Measurements from ENCODE around the gene OLAH. TPM values are rescaled to one million over a fixed set of nuclear protein-coding genes. Genes with fewer than 3 reads are reported as not detected.

OLAH gene
- total RNA-seq, 1 experiment from 2014 or later = 0.48 TPM

DNA sequence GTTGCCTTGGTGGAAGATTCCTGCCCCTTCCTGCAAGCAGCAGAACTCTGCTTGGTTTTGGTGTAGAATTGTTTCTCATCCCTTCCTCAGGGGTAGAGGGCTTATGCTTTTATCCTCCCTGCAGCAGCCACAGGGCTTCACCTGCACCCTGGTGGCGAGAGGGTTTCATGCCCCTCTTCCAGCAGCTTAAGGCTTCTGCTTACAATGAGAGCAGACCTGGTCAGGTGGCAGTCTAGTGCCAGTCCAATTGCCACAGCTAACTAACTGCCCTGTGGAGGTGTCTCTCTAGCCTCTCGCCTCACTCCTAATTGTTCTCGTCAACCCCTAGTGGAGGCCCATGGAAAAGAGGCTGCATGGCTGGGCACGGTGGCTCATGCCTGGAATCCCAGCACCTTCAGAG lies 25.5 kb downstream of the OLAH start:
- H2BK12ac ChIP-seq (ENCODE audit: insufficient read length, low read depth, low read length) = no peak overlapping the region
- H4K91ac ChIP-seq (ENCODE audit: insufficient read length, low read depth, low read length) = no peak overlapping the region
- H4K20me1 ChIP-seq (ENCODE audit: control insufficient read depth, insufficient read depth, insufficient read length) = no peaks in the 10 kb centered on the region
- Mint-ChIP-seq H3K27me3 (ENCODE audit: low read depth) (peaks cover 5% of the 10 kb centered on the region), H3K9me3 (peaks cover 25 to 29% of the 10 kb centered on the region in 2 experiments), H3K27ac (no peak overlapping the region), H3K36me3 (ENCODE audit: insufficient read depth in 1 of 3, low read depth in 3 of 3) (peaks cover 18 to 32% (median 21%) of the 10 kb centered on the region in 3 experiments), H3K4me1 (no peaks in the 10 kb centered on the region), H3K4me3 (no peak overlapping the region)
- H3K23me2 ChIP-seq (ENCODE audit: insufficient read length, low read depth, low read length, poor library complexity, severe bottlenecking) = no peaks in the 10 kb centered on the region
- H3K4ac ChIP-seq (ENCODE audit: low read depth, low read length) = no peak overlapping the region
- H3K9me3 ChIP-seq (ENCODE audit: control insufficient read depth, low read depth, low read length) = peaks cover 9% of the 10 kb centered on the region
- WGBS (ENCODE audit: extremely low coverage, insufficient read length, low lambda C conversion rate) = no CpG with 5 or more reads among the region's 4 CpGs
- H3K27me3 ChIP-seq (ENCODE audit: insufficient read depth, low read length) = no peaks in the 10 kb centered on the region
- peak; percentile 39; the same call in 2 of the 3 replicates for TF ChIP-seq CTCF (conservative IDR thresholded peaks at IDR 0.05)
- no peak overlapping the region for H3K14ac ChIP-seq (ENCODE audit: insufficient read depth, low read length)
- no peak overlapping the region for H3K23ac ChIP-seq (ENCODE audit: insufficient read length, low read depth, low read length)
- H3K79me1 ChIP-seq (ENCODE audit: insufficient read depth, low read depth, low read length, poor library complexity, severe bottlenecking) = no peaks in the 10 kb centered on the region
- H3K56ac ChIP-seq (ENCODE audit: insufficient read length, low read depth, low read length) = no peak overlapping the region
- H3K18ac ChIP-seq (ENCODE audit: insufficient read length, low read depth, low read length) = no peak overlapping the region
- no peak overlapping the region for H2AK5ac ChIP-seq (ENCODE audit: insufficient read length, low read length)
- no peaks in the 10 kb centered on the region for H3K79me2 ChIP-seq (ENCODE audit: insufficient read depth, low read length)
- no peak overlapping the region for H2BK15ac ChIP-seq (ENCODE audit: low read depth, low read length)
- H2BK20ac ChIP-seq (ENCODE audit: low read depth, low read length, poor library complexity, severe bottlenecking) = no peak overlapping the region
- DNase-seq = no peak
- H3K9ac ChIP-seq (ENCODE audit: extremely low read depth, insufficient read length, low read length) = no peak overlapping the region
- H2BK5ac ChIP-seq (ENCODE audit: insufficient read length, low read length) = no peak overlapping the region
- H3T11ph ChIP-seq (ENCODE audit: low read length) = no peak overlapping the region
- H4K5ac ChIP-seq (ENCODE audit: insufficient read length, low read depth, low read length) = no peak overlapping the region
- no peak overlapping the region for H2AFZ ChIP-seq (ENCODE audit: low read length)
- H3K4me2 ChIP-seq (ENCODE audit: insufficient read depth, insufficient read length, low read length) = no peak overlapping the region
- H2BK120ac ChIP-seq (ENCODE audit: low read depth, low read length, poor library complexity, severe bottlenecking) = no peak overlapping the region
- no peaks in the 10 kb centered on the region for H3K4me1 ChIP-seq (ENCODE audit: insufficient read depth, low read length)
- H4K8ac ChIP-seq (replicated peaks; ENCODE audit: insufficient read length, low read depth, low read length) = no peak overlapping the region
- no peak overlapping the region for H3K27ac ChIP-seq (ENCODE audit: insufficient read length, low read depth, low read length)
